Hepatocyte (in vitro differentiated cells): ENCODE data around the gene PSG5.

Source experiments
- EZH2 ChIP-seq: fragments of 200-600 bp; sonication (generic); IDR thresholded peaks from 2 replicates; pipeline ENCODE4 v1.6.1; 2016; ENCODE audit warnings: antibody characterized with exemption, mild to moderate bottlenecking, borderline replicate concordance
- EZH2phosphoT487 ChIP-seq: fragments of 200-600 bp; sonication (generic); IDR thresholded peaks from one replicate; pipeline ENCODE4 v1.6.1; 2018; ENCODE audit warnings: antibody characterized with exemption, mild to moderate bottlenecking, low read depth, moderate library complexity; ENCODE audit not compliant: unreplicated experiment, severe bottlenecking
- TF ChIP-seq, protein P1 (sequence below): fragments of 200-600 bp; sonication (generic); IDR thresholded peaks from 2 replicates; pipeline ENCODE4 v1.5.1; 2016; ENCODE audit warnings: antibody characterized with exemption, mild to moderate bottlenecking; ENCODE audit not compliant: poor library complexity

DNA sequence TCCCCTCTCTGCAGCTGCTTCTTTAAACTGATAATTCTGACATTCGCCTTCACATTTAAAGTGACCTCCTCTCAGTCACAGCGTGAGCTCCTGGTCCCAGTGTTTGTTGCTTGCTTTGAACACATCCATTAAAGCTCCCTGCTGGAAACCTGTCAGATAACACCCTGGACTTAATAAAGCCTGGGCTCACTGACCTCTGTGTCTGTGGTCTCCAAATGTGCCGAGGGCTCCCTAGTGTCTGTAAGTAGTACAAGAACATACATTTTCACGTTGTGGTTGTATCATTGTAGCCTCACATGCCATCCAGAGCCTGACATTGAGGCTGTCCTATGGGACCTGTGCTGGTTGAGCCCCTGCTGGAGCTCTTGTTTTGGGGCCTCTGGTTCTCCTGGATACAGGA, 21.7 kb upstream of the PSG5 start:
- TF ChIP-seq EZH2 (no peak), EZH2phosphoT487 (no peak)
- TF ChIP-seq, protein P1, sequence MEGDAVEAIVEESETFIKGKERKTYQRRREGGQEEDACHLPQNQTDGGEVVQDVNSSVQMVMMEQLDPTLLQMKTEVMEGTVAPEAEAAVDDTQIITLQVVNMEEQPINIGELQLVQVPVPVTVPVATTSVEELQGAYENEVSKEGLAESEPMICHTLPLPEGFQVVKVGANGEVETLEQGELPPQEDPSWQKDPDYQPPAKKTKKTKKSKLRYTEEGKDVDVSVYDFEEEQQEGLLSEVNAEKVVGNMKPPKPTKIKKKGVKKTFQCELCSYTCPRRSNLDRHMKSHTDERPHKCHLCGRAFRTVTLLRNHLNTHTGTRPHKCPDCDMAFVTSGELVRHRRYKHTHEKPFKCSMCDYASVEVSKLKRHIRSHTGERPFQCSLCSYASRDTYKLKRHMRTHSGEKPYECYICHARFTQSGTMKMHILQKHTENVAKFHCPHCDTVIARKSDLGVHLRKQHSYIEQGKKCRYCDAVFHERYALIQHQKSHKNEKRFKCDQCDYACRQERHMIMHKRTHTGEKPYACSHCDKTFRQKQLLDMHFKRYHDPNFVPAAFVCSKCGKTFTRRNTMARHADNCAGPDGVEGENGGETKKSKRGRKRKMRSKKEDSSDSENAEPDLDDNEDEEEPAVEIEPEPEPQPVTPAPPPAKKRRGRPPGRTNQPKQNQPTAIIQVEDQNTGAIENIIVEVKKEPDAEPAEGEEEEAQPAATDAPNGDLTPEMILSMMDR = no peak
